ENCODE results near the gene TOM1L2. TPM values are rescaled to one million over a fixed set of nuclear protein-coding genes. Genes with fewer than 3 reads are reported as not detected.

The TOM1L2 gene
- total and polyA plus RNA-seq, 2 of the 4 experiments (the other 2 are of a cell fraction) = 34.4 to 51.7 TPM

DNA sequence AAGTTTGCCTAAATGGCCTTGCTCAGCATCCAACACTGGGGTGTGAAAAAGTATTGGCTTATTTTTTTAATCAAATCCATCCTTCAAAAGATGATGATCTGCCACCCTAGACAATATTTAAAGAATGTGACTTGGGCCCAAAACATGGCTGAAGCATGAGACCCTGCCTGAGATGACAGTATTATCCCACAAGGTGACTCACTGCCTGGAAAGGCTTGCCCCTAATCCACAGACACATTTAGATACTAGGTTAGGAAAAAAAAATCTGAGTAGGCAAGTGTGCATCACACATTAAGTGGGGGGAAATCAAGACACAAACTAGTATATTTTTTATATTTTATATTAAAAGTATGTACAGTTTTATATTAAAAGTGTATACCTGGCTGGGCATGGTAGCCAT lies 38.4 kb downstream of the TOM1L2 start:
- H3K79me1 ChIP-seq (ENCODE audit: low read depth in 1 of 2, low read length in 2 of 2) = peaks cover 36 to 77% of the 10 kb centered on the region in 2 experiments
- H3K56ac ChIP-seq (ENCODE audit: extremely low read depth, insufficient read depth, low read length) = no peak overlapping the region
- no peak overlapping the region for H4K5ac ChIP-seq (ENCODE audit: low read depth, low read length)
- no peak for ATAC-seq (ENCODE audit: low read depth)
- H3K27me3 ChIP-seq (ENCODE audit: control insufficient read depth, insufficient read depth, low read length) = no peaks in the 10 kb centered on the region
- BruUV-seq (replicated peaks) = no TSS peak
- H3K4me2 ChIP-seq (ENCODE audit: low read depth, low read length) = no peak overlapping the region
- no peak overlapping the region for H2AFZ ChIP-seq (replicated peaks; ENCODE audit: low read length, poor library complexity)
- H2AK5ac ChIP-seq (ENCODE audit: low read depth, low read length) = 0 out of 2 replicates have a peak overlapping the region, but pooled peaks have one; percentile 45
- H3K9me3 ChIP-seq (ENCODE audit: control insufficient read depth, insufficient read depth, low read length) = no peaks in the 10 kb centered on the region
- H2BK15ac ChIP-seq (ENCODE audit: low read depth, low read length) = no peak overlapping the region; the same call in 2 of the 3 replicates
- no peak overlapping the region for H2AK9ac ChIP-seq (replicated peaks; ENCODE audit: low read depth, low read length, poor library complexity)
- no peak overlapping the region for H3K4me3 ChIP-seq (ENCODE audit: insufficient read depth, low read depth, low read length)
- H2BK20ac ChIP-seq (ENCODE audit: low read depth, low read length) = peak overlapping the region; percentile 18; the same call in 1 of the 2 replicates
- H2BK5ac ChIP-seq (ENCODE audit: low read depth, low read length, poor library complexity, severe bottlenecking) = no peak overlapping the region
- peak overlapping the region; percentile 32; the same call in 1 of the 2 replicates for H3K23ac ChIP-seq (ENCODE audit: low read depth, low read length)
- intact Hi-C loops (cut with micrococcal nuclease) (loop anchor here (2.0 kb wide), 1 partner anchor 13 kb away; no protein-coding TSS in a partner anchor), dilution Hi-C loops (cut with HindIII; ENCODE audit: low sequenced_read_pairs, unreplicated experiment) (no loop called here), in situ Hi-C loops (cut with MboI; ENCODE audit: low sequenced_read_pairs) (no loop called here)
- H4K20me1 ChIP-seq (ENCODE audit: insufficient read depth, low read length) = peaks cover 21% of the 10 kb centered on the region; the same call in 1 of the 2 replicates
- H3K18ac ChIP-seq (ENCODE audit: low read depth, low read length) = no peak overlapping the region
- ChIA-PET CTCF (no interaction called here), POLR2A (ENCODE audit: unreplicated experiment) (no interaction called here)
- peaks cover 42% of the 10 kb centered on the region for H3K9me1 ChIP-seq (ENCODE audit: insufficient read depth, low read length)
- TF ChIP-seq RCOR1 (IDR thresholded peaks at IDR 0.05; ENCODE audit: insufficient replicate concordance, low read length) (no peak), RFX5 (IDR thresholded peaks at IDR 0.05; ENCODE audit: low read depth, low read length) (no peak), BHLHE40 (IDR thresholded peaks at IDR 0.05; ENCODE audit: low read depth, low read length) (peak; percentile 15; the same call in 1 of the 2 replicates), CEBPB (IDR thresholded peaks at IDR 0.05; ENCODE audit: low read depth, low read length) (no peak), RAD21 (IDR thresholded peaks at IDR 0.05; ENCODE audit: low read length) (no peak), MAZ (IDR thresholded peaks at IDR 0.05; ENCODE audit: borderline replicate concordance, low read depth, low read length) (no peak), POLR2A (IDR thresholded peaks at IDR 0.05; ENCODE audit: low read depth, low read length) (no peak), FOS (IDR thresholded peaks at IDR 0.05; ENCODE audit: low read depth, low read length) (peak; percentile 39; the same call in 1 of the 2 replicates), NFE2L2 (IDR thresholded peaks at IDR 0.05; ENCODE audit: low read depth, low read length) (no peak), SMC3 (IDR thresholded peaks at IDR 0.05; ENCODE audit: low read depth, low read length) (no peak), CHD1 (IDR thresholded peaks at IDR 0.05; ENCODE audit: low read depth, low read length) (no peak), MAFK (IDR thresholded peaks at IDR 0.05; ENCODE audit: low read depth, low read length) (peak; percentile 52; the same call in 1 of the 2 replicates)
- TF ChIP-seq, protein P1, sequence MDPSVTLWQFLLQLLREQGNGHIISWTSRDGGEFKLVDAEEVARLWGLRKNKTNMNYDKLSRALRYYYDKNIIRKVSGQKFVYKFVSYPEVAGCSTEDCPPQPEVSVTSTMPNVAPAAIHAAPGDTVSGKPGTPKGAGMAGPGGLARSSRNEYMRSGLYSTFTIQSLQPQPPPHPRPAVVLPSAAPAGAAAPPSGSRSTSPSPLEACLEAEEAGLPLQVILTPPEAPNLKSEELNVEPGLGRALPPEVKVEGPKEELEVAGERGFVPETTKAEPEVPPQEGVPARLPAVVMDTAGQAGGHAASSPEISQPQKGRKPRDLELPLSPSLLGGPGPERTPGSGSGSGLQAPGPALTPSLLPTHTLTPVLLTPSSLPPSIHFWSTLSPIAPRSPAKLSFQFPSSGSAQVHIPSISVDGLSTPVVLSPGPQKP (IDR thresholded peaks at IDR 0.05; ENCODE audit: borderline replicate concordance, low read depth, low read length) = no peak
- TF ChIP-seq, protein P2, sequence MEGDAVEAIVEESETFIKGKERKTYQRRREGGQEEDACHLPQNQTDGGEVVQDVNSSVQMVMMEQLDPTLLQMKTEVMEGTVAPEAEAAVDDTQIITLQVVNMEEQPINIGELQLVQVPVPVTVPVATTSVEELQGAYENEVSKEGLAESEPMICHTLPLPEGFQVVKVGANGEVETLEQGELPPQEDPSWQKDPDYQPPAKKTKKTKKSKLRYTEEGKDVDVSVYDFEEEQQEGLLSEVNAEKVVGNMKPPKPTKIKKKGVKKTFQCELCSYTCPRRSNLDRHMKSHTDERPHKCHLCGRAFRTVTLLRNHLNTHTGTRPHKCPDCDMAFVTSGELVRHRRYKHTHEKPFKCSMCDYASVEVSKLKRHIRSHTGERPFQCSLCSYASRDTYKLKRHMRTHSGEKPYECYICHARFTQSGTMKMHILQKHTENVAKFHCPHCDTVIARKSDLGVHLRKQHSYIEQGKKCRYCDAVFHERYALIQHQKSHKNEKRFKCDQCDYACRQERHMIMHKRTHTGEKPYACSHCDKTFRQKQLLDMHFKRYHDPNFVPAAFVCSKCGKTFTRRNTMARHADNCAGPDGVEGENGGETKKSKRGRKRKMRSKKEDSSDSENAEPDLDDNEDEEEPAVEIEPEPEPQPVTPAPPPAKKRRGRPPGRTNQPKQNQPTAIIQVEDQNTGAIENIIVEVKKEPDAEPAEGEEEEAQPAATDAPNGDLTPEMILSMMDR (conservative IDR thresholded peaks at IDR 0.05; ENCODE audit: low read depth, low read length) = no peak
- TF ChIP-seq, protein P3, sequence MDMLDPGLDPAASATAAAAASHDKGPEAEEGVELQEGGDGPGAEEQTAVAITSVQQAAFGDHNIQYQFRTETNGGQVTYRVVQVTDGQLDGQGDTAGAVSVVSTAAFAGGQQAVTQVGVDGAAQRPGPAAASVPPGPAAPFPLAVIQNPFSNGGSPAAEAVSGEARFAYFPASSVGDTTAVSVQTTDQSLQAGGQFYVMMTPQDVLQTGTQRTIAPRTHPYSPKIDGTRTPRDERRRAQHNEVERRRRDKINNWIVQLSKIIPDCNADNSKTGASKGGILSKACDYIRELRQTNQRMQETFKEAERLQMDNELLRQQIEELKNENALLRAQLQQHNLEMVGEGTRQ (IDR thresholded peaks at IDR 0.05; ENCODE audit: low read depth, low read length) = no peak
- 0 out of 2 replicates have a peak overlapping the region, but pooled peaks have one; percentile 30 for H3K14ac ChIP-seq (replicated peaks; ENCODE audit: low read depth, low read length)
- no peak overlapping the region for H3K9ac ChIP-seq (ENCODE audit: low read depth, low read length)
- DNase-seq = peak; percentile 67
- no peaks in the 10 kb centered on the region for H3K36me3 ChIP-seq (ENCODE audit: control insufficient read depth, insufficient read depth, low read length)
- peak overlapping the region; percentile 60 for H3K4ac ChIP-seq (ENCODE audit: low read depth, low read length)
- peaks cover 31% of the 10 kb centered on the region for H3K4me1 ChIP-seq (ENCODE audit: control insufficient read depth, insufficient read depth, low read length)
- no peak overlapping the region for H3K27ac ChIP-seq (ENCODE audit: insufficient read depth, low read length)
- no peak overlapping the region for H2BK120ac ChIP-seq (ENCODE audit: low read depth, low read length)
- no peak overlapping the region for H4K8ac ChIP-seq (ENCODE audit: low read depth in 2 of 2, low read length in 2 of 2)
- no peak overlapping the region for H4K91ac ChIP-seq (ENCODE audit: insufficient read depth, low read depth, low read length)

Measured in IMR-90 (cell line).